GM18870 (cell line): ENCODE data around the gene DBNL.
"Not testable (repeated sequence)": the region's sequence is repeated elsewhere in the genome, so short reads cannot be mapped to it uniquely, and the experiment has no call there.

ENCODE experiments used
- ATAC-seq: cut with Tn5 transposase; IDR thresholded peaks from one replicate; pipeline ENCODE4 v1.9.1; 2021; ENCODE audit warnings: moderate library complexity; ENCODE audit not compliant: unreplicated experiment

Gene DBNL

GRCh38 chr7:44044315-44045225 is at the start of gene DBNL:
Gene DBNL (plus strand): TSS chr7:44044702. CDS start chr7:44044738, 36 bp downstream.
- ATAC-seq: peak; percentile 69

- not testable (repeated sequence) for ATAC-seq
These were observed 47.0 kb upstream of the DBNL start, which contains the start of gene SPDYE1 for GRCh38 chr7:43997532-43997931. Gene SPDYE1 (plus strand): TSS chr7:43997897. CDS start chr7:43999950, 2,053 bp downstream.

- ATAC-seq: not testable (repeated sequence)
These were observed 32.4 kb upstream of the DBNL start for GRCh38 chr7:44012081-44012480.

GRCh38 chr7:44015090-44015489 is 29.4 kb upstream of the DBNL start:
- ATAC-seq: not testable (repeated sequence)

GRCh38 chr7:44018857-44019807 is 25.4 kb upstream of the DBNL start:
- ATAC-seq: peak; percentile 88

- ATAC-seq: not testable (repeated sequence)
These were observed 24.7 kb upstream of the DBNL start for GRCh38 chr7:44019825-44020224.

GRCh38 chr7:44022069-44022468 is 22.4 kb upstream of the DBNL start:
- ATAC-seq: not testable (repeated sequence)

GRCh38 chr7:44022796-44023467 is 21.6 kb upstream of the DBNL start:
- not testable (repeated sequence) for ATAC-seq

- not testable (repeated sequence) for ATAC-seq
These were observed 15.1 kb upstream of the DBNL start for GRCh38 chr7:44029433-44029832.

- not testable (repeated sequence) for ATAC-seq
These were observed 14.5 kb upstream of the DBNL start for GRCh38 chr7:44030029-44030428.

- ATAC-seq: not testable (repeated sequence)
These were observed 13.2 kb upstream of the DBNL start for GRCh38 chr7:44031319-44031718.

GRCh38 chr7:44032031-44032430 is 12.5 kb upstream of the DBNL start:
- not testable (repeated sequence) for ATAC-seq

GRCh38 chr7:44033971-44034844 is 10.3 kb upstream of the DBNL start:
- ATAC-seq: not testable (repeated sequence)

GRCh38 chr7:44036364-44036763 is 8.1 kb upstream of the DBNL start:
- not testable (repeated sequence) for ATAC-seq

GRCh38 chr7:44037951-44038350 is 6.6 kb upstream of the DBNL start:
- not testable (repeated sequence) for ATAC-seq

- ATAC-seq: not testable (repeated sequence)
These were observed 5.9 kb upstream of the DBNL start for GRCh38 chr7:44038553-44038952.

- ATAC-seq: peak; percentile 62
These were observed 5.4 kb upstream of the DBNL start for GRCh38 chr7:44038961-44039558.

GRCh38 chr7:44039800-44040492 is 4.6 kb upstream of the DBNL start:
- not testable (repeated sequence) for ATAC-seq

GRCh38 chr7:44040493-44040891 is 4.0 kb upstream of the DBNL start:
- ATAC-seq: not testable (repeated sequence)
